Liver (tissue), 9 donors: Measurements from ENCODE around the gene GCNT2. TPM values are rescaled to one million over a fixed set of nuclear protein-coding genes. Genes with fewer than 3 reads are reported as not detected.

ENCODE experiments used
- DNase-seq: peaks from one replicate; pipeline ENCODE4 v3.0.0-alpha.2; 2017; ENCODE audit warnings: low spot score
- H3K27ac ChIP-seq, 2 donors: one replicate each; pipeline ENCODE4 v1.7.0; 2013; ENCODE audit warnings: inconsistent platforms in 2 of 2, low read length in 2 of 2, control low read depth in 1 of 2, low read depth in 1 of 2, mild to moderate bottlenecking in 1 of 2
- H3K27me3 ChIP-seq, 4 donors: one replicate each; pipeline versions ENCODE4 v1.6.1 to v1.7.0; 2013; ENCODE audit warnings: low read length in 3 of 4, inconsistent platforms in 1 of 4, mild to moderate bottlenecking in 1 of 4, moderate library complexity in 1 of 4; ENCODE audit not compliant: control insufficient read depth in 4 of 4, insufficient read depth in 4 of 4
- H3K36me3 ChIP-seq, 4 donors: one replicate each; pipeline versions ENCODE4 v1.6.1 to v1.7.0; 2013; ENCODE audit warnings: low read length in 3 of 4, mild to moderate bottlenecking in 3 of 4, low read depth in 1 of 4, moderate library complexity in 1 of 4; ENCODE audit not compliant: control insufficient read depth in 4 of 4, insufficient read depth in 3 of 4
- H3K4me1 ChIP-seq, 4 donors: one replicate each; pipeline versions ENCODE4 v1.6.1 to v1.7.0; 2013; ENCODE audit warnings: low read length in 3 of 4, mild to moderate bottlenecking in 3 of 4, moderate library complexity in 1 of 4; ENCODE audit not compliant: control insufficient read depth in 4 of 4, insufficient read depth in 4 of 4
- H3K4me3 ChIP-seq, 3 donors: one replicate each; pipeline versions ENCODE4 v1.6.1 to v1.7.0; 2013; ENCODE audit warnings: low read length in 3 of 3, control low read depth in 1 of 3, low read depth in 1 of 3, mild to moderate bottlenecking in 1 of 3
- H3K9ac ChIP-seq, 2 donors: one replicate each; pipeline ENCODE4 v1.7.0; 2013; ENCODE audit warnings: low read length in 2 of 2, mild to moderate bottlenecking in 2 of 2, moderate library complexity in 2 of 2, control low read depth in 1 of 2, low read depth in 1 of 2
- H3K9me3 ChIP-seq, 4 donors: one replicate each; pipeline versions ENCODE4 v1.6.1 to v1.7.0; 2013; ENCODE audit warnings: low read length in 3 of 4; ENCODE audit not compliant: control insufficient read depth in 4 of 4
- ATF3 ChIP-seq: IDR thresholded peaks from 2 replicates; pipeline ENCODE4 v1.6.1; 2016; ENCODE audit warnings: antibody characterized with exemption
- CTCF ChIP-seq: fragments of 150-350 bp; IDR thresholded peaks from 2 replicates; pipeline ENCODE4 v1.5.1; 2017; ENCODE audit warnings: improper control_type of control experiment, low read depth, low read length; ENCODE audit not compliant: missing input control
- FOXA1 ChIP-seq: IDR thresholded peaks from 2 replicates; pipeline ENCODE4 v1.6.1; 2016; ENCODE audit warnings: antibody characterized with exemption
- FOXA2 ChIP-seq: IDR thresholded peaks from 2 replicates; pipeline ENCODE4 v1.6.1; 2016; ENCODE audit warnings: antibody characterized with exemption
- GABPA ChIP-seq, 2 donors: IDR thresholded peaks in 1 of 2; conservative IDR thresholded peaks in 1 of 2; 2 replicates each; pipeline ENCODE4 v1.6.1; 2016; ENCODE audit warnings: antibody characterized with exemption in 2 of 2, mild to moderate bottlenecking in 1 of 2, moderate library complexity in 1 of 2
- HNF4A ChIP-seq, 2 donors: conservative IDR thresholded peaks; 2 replicates each; pipeline ENCODE4 v1.6.1; 2016; ENCODE audit warnings: antibody characterized with exemption in 2 of 2, mild to moderate bottlenecking in 2 of 2
- JUND ChIP-seq, 2 donors: IDR thresholded peaks; 2 replicates each; pipeline ENCODE4 v1.6.1; 2016; ENCODE audit warnings: antibody characterized with exemption in 2 of 2
- MAX ChIP-seq: IDR thresholded peaks from 2 replicates; pipeline ENCODE4 v1.6.1; 2016; ENCODE audit warnings: antibody characterized with exemption
- REST ChIP-seq: IDR thresholded peaks from 2 replicates; pipeline ENCODE4 v1.6.1; 2016; ENCODE audit warnings: antibody characterized with exemption, mild to moderate bottlenecking
- RXRA ChIP-seq, 2 donors: IDR thresholded peaks; 2 replicates each; pipeline ENCODE4 v1.6.1; 2017 to 2018; ENCODE audit warnings: antibody characterized with exemption in 2 of 2, mild to moderate bottlenecking in 1 of 2
- SP1 ChIP-seq: IDR thresholded peaks from 2 replicates; pipeline ENCODE4 v1.6.1; 2018; ENCODE audit warnings: antibody characterized with exemption, mild to moderate bottlenecking
- TAF1 ChIP-seq: conservative IDR thresholded peaks from 2 replicates; pipeline ENCODE4 v1.6.1; 2016; ENCODE audit warnings: antibody characterized with exemption, mild to moderate bottlenecking
- YY1 ChIP-seq: IDR thresholded peaks from 2 replicates; pipeline ENCODE4 v1.6.1; 2016; ENCODE audit warnings: antibody characterized with exemption, mild to moderate bottlenecking
- ZBTB33 ChIP-seq: IDR thresholded peaks from 2 replicates; pipeline ENCODE4 v1.6.1; 2016; ENCODE audit warnings: antibody characterized with exemption
- WGBS: extraction: QIAGEN DNeasy Blood & Tissue Kit; methylation state at CpG from one replicate; pipeline ENCODE4 v1.1.7; 2013; 5-methylcytosine and 5-hydroxymethylcytosine counted together
- polyA plus RNA-seq, 2 donors: library from polyadenylated mRNA; stranded (reverse) in 1 of 2; unstranded in 1 of 2; fragments of 200-250 nt in 1 of 2; fragments of >200 nt in 1 of 2; fragmentation: Nextera tagmentation in 1 of 2; extraction: Ambion mirVana in 1 of 2; gene quantifications; one replicate each; pipeline versions ENCODE4 v1.2.1 to v1.2.3, GENCODE V29; 2013 to 2015
- total RNA-seq, 2 donors: library from RNA; depleted of rRNA; stranded (reverse); fragments of >200 nt; gene quantifications; one replicate each; pipeline ENCODE4 v1.2.3, GENCODE V29; 2014
- donor health status: healthy.
- donor health status: healthy.
- donor health status: healthy.
- donor health status: healthy.
- donor health status: healthy.

Gene GCNT2
- total and polyA plus RNA-seq, 4 donors: 2.8 to 16.7 (median 4.2) TPM

- 94% methylated on average over 5 of the region's 5 CpGs for WGBS
- Histone ChIP-seq H3K27me3 (no peaks in the 10 kb centered on the region), H3K4me1 (peaks cover 0 to 3% (median 0%) of the 10 kb centered on the region in 4 donors), H3K27ac (no peak overlapping the region), H3K9ac (no peak overlapping the region), H3K36me3 (peaks cover 5 to 11% (median 6%) of the 10 kb centered on the region in 4 donors), H3K9me3 (no peaks in the 10 kb centered on the region), H3K4me3 (no peak overlapping the region)
- DNase-seq: no peak
- TF ChIP-seq FOXA1: no peak
- TF ChIP-seq FOXA2: no peak
- no peak for TF ChIP-seq CTCF
Observed at GRCh38 chr6:10621213-10621612, 100.1 kb downstream of the GCNT2 start.

GRCh38 chr6:10621847-10622246 is 100.7 kb downstream of the GCNT2 start:
- Histone ChIP-seq H3K9me3 (no peaks in the 10 kb centered on the region), H3K27ac (no peak overlapping the region), H3K36me3 (peaks cover 5 to 16% (median 9%) of the 10 kb centered on the region in 4 donors), H3K4me3 (no peak overlapping the region), H3K27me3 (no peaks in the 10 kb centered on the region), H3K4me1 (peaks cover 0 to 2% (median 0%) of the 10 kb centered on the region in 4 donors), H3K9ac (no peak overlapping the region)
- DNase-seq: no peak
- WGBS: 98% methylated on average over 4 of the region's 4 CpGs
- no peak for TF ChIP-seq HNF4A (conservative IDR thresholded peaks at IDR 0.05)
- TF ChIP-seq ATF3: no peak
- no peak for TF ChIP-seq MAX
- no peak for TF ChIP-seq YY1
- no peak for TF ChIP-seq FOXA2

- Histone ChIP-seq H3K36me3 (peaks cover 8 to 17% (median 9%) of the 10 kb centered on the region in 4 donors), H3K27me3 (no peaks in the 10 kb centered on the region), H3K4me3 (no peak overlapping the region), H3K4me1 (no peaks in the 10 kb centered on the region), H3K9ac (no peak overlapping the region), H3K9me3 (no peaks in the 10 kb centered on the region), H3K27ac (no peak overlapping the region)
- DNase-seq: no peak
- WGBS: 93% methylated on average over 5 of the region's 5 CpGs
- TF ChIP-seq SP1 (no peak), ATF3 (no peak), TAF1 (no peak), ZBTB33 (no peak), YY1 (no peak), GABPA (IDR thresholded peaks at IDR 0.05 in 1 of 2, conservative IDR thresholded peaks at IDR 0.05 in 1 of 2) (no peak), JUND (IDR thresholded peaks at IDR 0.05) (no peak), REST (no peak), RXRA (IDR thresholded peaks at IDR 0.05) (no peak)
Observed at GRCh38 chr6:10624836-10625235, 103.7 kb downstream of the GCNT2 start.
